Stomach (tissue), 4 donors: Measurements from ENCODE around the gene LRCH1.

Experiments used
- CTCF ChIP-seq, 7 experiments: fragments of 450-650 bp in 4 of 7; fragments of 200-600 bp in 3 of 7; sonication (generic) in 3 of 7; IDR thresholded peaks; one replicate each; pipeline ENCODE4 v1.5.1; 2016 to 2019; ENCODE audit warnings: antibody characterized with exemption in 7 of 7, control low read depth in 2 of 7, mild to moderate bottlenecking in 1 of 7
- EP300 ChIP-seq: sonication (generic); formaldehyde crosslinking; IDR thresholded peaks from one replicate; pipeline ENCODE4 v1.6.1; 2017; ENCODE audit warnings: antibody characterized with exemption
- POLR2AphosphoS5 ChIP-seq, 3 donors: sonication (generic); formaldehyde crosslinking; IDR thresholded peaks; one replicate each; pipeline ENCODE4 v1.6.1; 2016; ENCODE audit warnings: antibody characterized with exemption in 3 of 3

- TF ChIP-seq POLR2AphosphoS5 (IDR thresholded peaks at IDR 0.05) = no peak
- no peak for TF ChIP-seq CTCF (IDR thresholded peaks at IDR 0.05)
- no peak for TF ChIP-seq EP300
Measured at GRCh38 chr13:46739447-46740098, 186.6 kb downstream of the LRCH1 start.
